GM23248 (cell line): ENCODE results near the gene COX7B2.

ENCODE experiments used
- EZH2 ChIP-seq: fragments of 200-600 bp; sonication (generic); IDR thresholded peaks from 2 replicates; pipeline ENCODE4 v1.6.1; 2018; ENCODE audit warnings: antibody characterized with exemption, mild to moderate bottlenecking; ENCODE audit not compliant: insufficient read depth, poor library complexity, severe bottlenecking
- EZH2phosphoT487 ChIP-seq: fragments of 200-600 bp; sonication (generic); IDR thresholded peaks from 2 replicates; pipeline ENCODE4 v1.6.1; 2018; ENCODE audit warnings: antibody characterized with exemption, moderate library complexity, mild to moderate bottlenecking, low read depth; ENCODE audit not compliant: insufficient read depth

GRCh38 chr4:46947541-46947940 lies 38.5 kb upstream of the COX7B2 start:
- TF ChIP-seq EZH2 (no peak), EZH2phosphoT487 (no peak)
